Measurements from ENCODE around the gene PALMD.

GRCh38 chr1:99645203-99645602 is 710 bp upstream of the PALMD start:
- TF ChIP-seq CTCF (IDR thresholded peaks at IDR 0.05) (no peak), POLR2A (IDR thresholded peaks at IDR 0.05) (no peak)
